Dendritic cell treated with granulocyte-macrophage colony-stimulating factor and Interleukin-4, amounts not matched to agents 40 ng/mL and 50 ng/mL, for 4 days (primary cell): Measurements from ENCODE around the gene CMIP.

Source experiments
- H3K27ac Mint-ChIP-seq: one replicate; pipeline ENCODE4 v1.8.0; 2022; ENCODE audit warnings: mild to moderate bottlenecking, mixed read lengths
- H3K27me3 Mint-ChIP-seq: one replicate; pipeline ENCODE4 v1.8.0; 2022; ENCODE audit warnings: mild to moderate bottlenecking, mixed read lengths
- H3K36me3 Mint-ChIP-seq: one replicate; pipeline ENCODE4 v1.8.0; 2022; ENCODE audit warnings: low read depth, mixed read lengths
- H3K4me1 Mint-ChIP-seq: one replicate; pipeline ENCODE4 v1.8.0; 2022; ENCODE audit warnings: low read depth, mixed read lengths
- H3K4me3 Mint-ChIP-seq: one replicate; pipeline ENCODE4 v1.8.0; 2022; ENCODE audit warnings: mild to moderate bottlenecking, moderate library complexity, mixed read lengths
- H3K9me3 Mint-ChIP-seq: one replicate; pipeline ENCODE4 v1.8.0; 2022; ENCODE audit warnings: mixed read lengths
- intact Hi-C: fragments of 100-400 bp; cut with micrococcal nuclease; formaldehyde crosslinking; loops from one replicate; pipeline ENCODE4 v1.15.0; 2022

The CMIP gene

GRCh38 chr16:81456523-81457325, 12.1 kb downstream of the CMIP start:
- intact Hi-C loops: no loop called here
- H3K27ac Mint-ChIP-seq: peak overlapping the region; percentile 82
- H3K4me1 Mint-ChIP-seq: peaks cover 100% of the 10 kb centered on the region
- H3K27me3 Mint-ChIP-seq: no peaks in the 10 kb centered on the region
- peaks cover 79% of the 10 kb centered on the region for H3K36me3 Mint-ChIP-seq
- H3K4me3 Mint-ChIP-seq: no peak overlapping the region
- no peaks in the 10 kb centered on the region for H3K9me3 Mint-ChIP-seq

- Mint-ChIP-seq H3K4me1 (peaks cover 100% of the 10 kb centered on the region), H3K27ac (peak overlapping the region; percentile 82), H3K4me3 (peak overlapping the region; percentile 41)
Observed at GRCh38 chr16:81457326-81458133, 12.9 kb downstream of the CMIP start.

GRCh38 chr16:81458149-81458669, 13.6 kb downstream of the CMIP start:
- Mint-ChIP-seq H3K36me3 (peaks cover 75% of the 10 kb centered on the region), H3K4me3 (peak overlapping the region; percentile 41), H3K4me1 (peaks cover 100% of the 10 kb centered on the region), H3K27me3 (no peaks in the 10 kb centered on the region), H3K9me3 (no peaks in the 10 kb centered on the region), H3K27ac (peak overlapping the region; percentile 82)
- intact Hi-C loops: no loop called here

More at GRCh38 chr16:81457326-81458133, 12.9 kb downstream of the CMIP start:
- H3K9me3 Mint-ChIP-seq: no peaks in the 10 kb centered on the region
- no peaks in the 10 kb centered on the region for H3K27me3 Mint-ChIP-seq
- intact Hi-C loops: no loop called here
- peaks cover 72% of the 10 kb centered on the region for H3K36me3 Mint-ChIP-seq

GRCh38 chr16:81458827-81459598, 14.4 kb downstream of the CMIP start:
- peaks cover 75% of the 10 kb centered on the region for H3K36me3 Mint-ChIP-seq
- H3K27me3 Mint-ChIP-seq: no peaks in the 10 kb centered on the region
- H3K27ac Mint-ChIP-seq: peak overlapping the region; percentile 82
- peak overlapping the region; percentile 0 for H3K4me3 Mint-ChIP-seq
- peaks cover 100% of the 10 kb centered on the region for H3K4me1 Mint-ChIP-seq
- no peaks in the 10 kb centered on the region for H3K9me3 Mint-ChIP-seq
- intact Hi-C loops: no loop called here

GRCh38 chr16:81460075-81460474, 15.5 kb downstream of the CMIP start:
- Mint-ChIP-seq H3K27me3 (no peaks in the 10 kb centered on the region), H3K4me3 (no peak overlapping the region), H3K27ac (peak overlapping the region; percentile 82), H3K36me3 (peaks cover 84% of the 10 kb centered on the region), H3K4me1 (peaks cover 100% of the 10 kb centered on the region), H3K9me3 (no peaks in the 10 kb centered on the region)
- intact Hi-C loops: loop anchor here (2.0 kb wide), 1 partner anchor 13 kb away; no protein-coding TSS in a partner anchor

GRCh38 chr16:81461243-81461642, 16.6 kb downstream of the CMIP start:
- Mint-ChIP-seq H3K27me3 (no peaks in the 10 kb centered on the region), H3K4me1 (peaks cover 100% of the 10 kb centered on the region), H3K4me3 (no peak overlapping the region), H3K27ac (peak overlapping the region; percentile 82), H3K36me3 (peaks cover 80% of the 10 kb centered on the region), H3K9me3 (no peaks in the 10 kb centered on the region)
- intact Hi-C loops: loop anchor here (2.0 kb wide), 1 partner anchor 14 kb away; no protein-coding TSS in a partner anchor

GRCh38 chr16:81461766-81462165, 17.2 kb downstream of the CMIP start:
- Mint-ChIP-seq H3K9me3 (no peaks in the 10 kb centered on the region), H3K4me1 (peaks cover 100% of the 10 kb centered on the region), H3K27ac (peak overlapping the region; percentile 82), H3K4me3 (peak overlapping the region; percentile 34), H3K36me3 (peaks cover 74% of the 10 kb centered on the region), H3K27me3 (no peaks in the 10 kb centered on the region)
- intact Hi-C loops: loop anchor here (2.0 kb wide), 1 partner anchor 15 kb away; no protein-coding TSS in a partner anchor

DNA sequence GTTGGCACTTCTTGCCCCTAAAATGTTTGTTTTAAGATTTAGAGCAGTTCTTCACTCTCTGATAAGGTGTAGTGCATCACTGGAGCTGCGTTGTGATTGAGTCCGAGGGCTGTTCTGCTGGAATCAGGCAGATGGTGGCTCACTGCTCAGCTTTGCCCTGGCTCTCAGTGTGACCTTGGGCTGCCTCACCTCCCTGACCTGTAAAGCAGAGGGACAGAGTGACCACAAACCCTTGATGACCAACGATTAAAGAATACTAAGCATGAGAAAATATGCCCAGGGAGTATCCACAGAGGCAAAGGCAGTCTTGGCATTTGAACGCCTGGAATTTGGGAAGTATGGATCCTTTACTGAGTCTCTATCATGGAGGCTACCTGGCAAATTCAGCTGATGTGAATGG, 18.1 kb downstream of the CMIP start:
- intact Hi-C loops: no loop called here
- Mint-ChIP-seq H3K36me3 (peaks cover 65% of the 10 kb centered on the region), H3K27me3 (no peaks in the 10 kb centered on the region), H3K9me3 (no peaks in the 10 kb centered on the region), H3K4me3 (no peak overlapping the region), H3K4me1 (peaks cover 100% of the 10 kb centered on the region), H3K27ac (peak overlapping the region; percentile 82)

GRCh38 chr16:81463296-81463890, 18.8 kb downstream of the CMIP start:
- H3K4me3 Mint-ChIP-seq: no peak overlapping the region
- H3K27me3 Mint-ChIP-seq: no peaks in the 10 kb centered on the region
- peaks cover 68% of the 10 kb centered on the region for H3K36me3 Mint-ChIP-seq
- intact Hi-C loops: no loop called here
- peak overlapping the region; percentile 60 for H3K27ac Mint-ChIP-seq
- no peaks in the 10 kb centered on the region for H3K9me3 Mint-ChIP-seq
- H3K4me1 Mint-ChIP-seq: peaks cover 100% of the 10 kb centered on the region

DNA sequence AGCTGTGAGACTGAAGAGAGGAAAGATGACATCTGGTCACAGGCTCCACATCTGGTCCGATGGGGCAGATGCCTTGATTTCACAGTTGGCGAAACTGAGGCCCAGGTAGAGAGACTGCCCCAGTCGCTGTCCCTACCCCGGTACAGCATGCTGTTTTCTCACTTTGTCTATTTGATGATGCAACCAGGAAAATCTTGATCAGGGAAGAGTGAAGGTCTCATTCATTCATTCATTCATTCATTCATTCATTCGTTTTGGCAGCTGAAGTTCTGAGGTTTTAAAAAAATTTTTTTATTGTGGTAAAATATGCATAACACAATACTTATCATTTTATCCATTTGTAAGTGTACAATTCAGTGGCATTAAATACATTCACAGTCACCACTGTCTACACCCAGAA, 19.7 kb downstream of the CMIP start:
- Mint-ChIP-seq H3K4me1 (peaks cover 100% of the 10 kb centered on the region), H3K27ac (peak overlapping the region; percentile 60), H3K27me3 (no peaks in the 10 kb centered on the region), H3K4me3 (no peak overlapping the region), H3K9me3 (no peaks in the 10 kb centered on the region), H3K36me3 (peaks cover 67% of the 10 kb centered on the region)
- intact Hi-C loops: no loop called here

GRCh38 chr16:81465375-81465943, 20.9 kb downstream of the CMIP start:
- Mint-ChIP-seq H3K27ac (peak overlapping the region; percentile 87), H3K36me3 (peaks cover 55% of the 10 kb centered on the region), H3K27me3 (no peaks in the 10 kb centered on the region), H3K4me1 (peaks cover 100% of the 10 kb centered on the region), H3K4me3 (no peak overlapping the region), H3K9me3 (no peaks in the 10 kb centered on the region)
- intact Hi-C loops: no loop called here

GRCh38 chr16:81466356-81466980, 21.9 kb downstream of the CMIP start:
- no peaks in the 10 kb centered on the region for H3K27me3 Mint-ChIP-seq
- intact Hi-C loops: no loop called here
- H3K27ac Mint-ChIP-seq: peak overlapping the region; percentile 87
- peaks cover 96% of the 10 kb centered on the region for H3K4me1 Mint-ChIP-seq
- H3K4me3 Mint-ChIP-seq: no peak overlapping the region
- H3K36me3 Mint-ChIP-seq: peaks cover 51% of the 10 kb centered on the region
- no peaks in the 10 kb centered on the region for H3K9me3 Mint-ChIP-seq
